ENCODE data around the gene STK35. TPM values are rescaled to one million over a fixed set of nuclear protein-coding genes. Genes with fewer than 3 reads are reported as not detected.
"Not testable (repeated sequence)": the region's sequence is repeated elsewhere in the genome, so short reads cannot be mapped to it uniquely, and the experiment has no call there.

STK35 gene
- total RNA-seq, 1 donor from 2014 or later = 21.8 TPM

- Mint-ChIP-seq H3K27ac (no peak overlapping the region), H3K27me3 (ENCODE audit: insufficient read depth, low read depth) (peaks cover 9% of the 10 kb centered on the region), H3K4me3 (no peak overlapping the region), H3K36me3 (no peaks in the 10 kb centered on the region), H3K9me3 (no peaks in the 10 kb centered on the region), H3K4me1 (no peaks in the 10 kb centered on the region)
- Histone ChIP-seq H3K27ac (no peak overlapping the region), H3F3A (ENCODE audit: low read depth) (no peaks in the 10 kb centered on the region), H3K4me1 (no peaks in the 10 kb centered on the region), H3K36me3 (no peaks in the 10 kb centered on the region), H3K4me2 (no peak overlapping the region), H3K4me3 (no peak overlapping the region), H3K9me3 (ENCODE audit: low read depth) (no peaks in the 10 kb centered on the region), H3K27me3 (no peaks in the 10 kb centered on the region), H3K79me2 (ENCODE audit: low read depth) (no peaks in the 10 kb centered on the region), H2AFZ (replicated peaks) (no peak overlapping the region), H3K9ac (no peak overlapping the region), H4K20me1 (ENCODE audit: low read depth) (no peaks in the 10 kb centered on the region)
- TF ChIP-seq EZH2 (IDR thresholded peaks at IDR 0.05) (no peak), CTCF (IDR thresholded peaks at IDR 0.05) (no peak), EZH2phosphoT487 (IDR thresholded peaks at IDR 0.05) (no peak)
- DNase-seq (ENCODE audit: low spot score) = no peak
Observed at GRCh38 chr20:2179949-2180348, 78.3 kb downstream of the STK35 start.

GRCh38 chr20:2183381-2183780 lies 81.8 kb downstream of the STK35 start:
- Mint-ChIP-seq H3K9me3 (peaks cover 7% of the 10 kb centered on the region), H3K4me3 (no peak overlapping the region), H3K27me3 (ENCODE audit: insufficient read depth, low read depth) (peaks cover 5% of the 10 kb centered on the region), H3K27ac (no peak overlapping the region), H3K36me3 (no peaks in the 10 kb centered on the region), H3K4me1 (no peaks in the 10 kb centered on the region)
- Histone ChIP-seq H3K27ac (no peak overlapping the region), H3K9me3 (ENCODE audit: low read depth) (no peaks in the 10 kb centered on the region), H3K27me3 (no peaks in the 10 kb centered on the region), H3K4me3 (no peak overlapping the region), H3K9ac (no peak overlapping the region), H3K4me1 (no peaks in the 10 kb centered on the region), H3K36me3 (no peaks in the 10 kb centered on the region), H2AFZ (replicated peaks) (no peak overlapping the region), H3K79me2 (ENCODE audit: low read depth) (no peaks in the 10 kb centered on the region), H4K20me1 (ENCODE audit: low read depth) (no peaks in the 10 kb centered on the region), H3F3A (ENCODE audit: low read depth) (no peaks in the 10 kb centered on the region), H3K4me2 (no peak overlapping the region)
- DNase-seq (ENCODE audit: low spot score) = no peak
- TF ChIP-seq CTCF (IDR thresholded peaks at IDR 0.05) = no peak
- no peak for TF ChIP-seq EZH2 (IDR thresholded peaks at IDR 0.05)
- TF ChIP-seq EZH2phosphoT487 (IDR thresholded peaks at IDR 0.05) = no peak

GRCh38 chr20:2184933-2185332 lies 83.3 kb downstream of the STK35 start:
- H3K79me2 ChIP-seq (ENCODE audit: low read depth); H3K36me3 Mint-ChIP-seq; H3K4me1 ChIP-seq; H3F3A ChIP-seq (ENCODE audit: low read depth); DNase-seq (ENCODE audit: low spot score); H3K9ac ChIP-seq; H4K20me1 ChIP-seq (ENCODE audit: low read depth); H2AFZ ChIP-seq (replicated peaks); H3K4me1 Mint-ChIP-seq; H3K27me3 ChIP-seq; H3K4me2 ChIP-seq; H3K4me3 Mint-ChIP-seq; H3K9me3 ChIP-seq (ENCODE audit: low read depth); H3K27me3 Mint-ChIP-seq (ENCODE audit: insufficient read depth, low read depth); H3K36me3 ChIP-seq; H3K4me3 ChIP-seq; H3K27ac Mint-ChIP-seq; H3K9me3 Mint-ChIP-seq; H3K27ac ChIP-seq: not testable (repeated sequence)

- Histone ChIP-seq H3K4me2 (no peak overlapping the region), H4K20me1 (ENCODE audit: low read depth) (no peaks in the 10 kb centered on the region), H3K27ac (no peak overlapping the region), H3K27me3 (no peaks in the 10 kb centered on the region), H3K79me2 (ENCODE audit: low read depth) (no peaks in the 10 kb centered on the region), H3K4me1 (no peaks in the 10 kb centered on the region), H2AFZ (replicated peaks) (no peak overlapping the region), H3K36me3 (no peaks in the 10 kb centered on the region), H3K4me3 (no peak overlapping the region), H3F3A (ENCODE audit: low read depth) (no peaks in the 10 kb centered on the region), H3K9me3 (ENCODE audit: low read depth) (no peaks in the 10 kb centered on the region), H3K9ac (no peak overlapping the region)
- DNase-seq (ENCODE audit: low spot score) = no peak
- Mint-ChIP-seq H3K36me3 (no peaks in the 10 kb centered on the region), H3K4me1 (peaks cover 14% of the 10 kb centered on the region), H3K27me3 (ENCODE audit: insufficient read depth, low read depth) (peaks cover 4% of the 10 kb centered on the region), H3K9me3 (no peaks in the 10 kb centered on the region), H3K27ac (no peak overlapping the region), H3K4me3 (no peak overlapping the region)
- no peak for TF ChIP-seq EZH2phosphoT487 (IDR thresholded peaks at IDR 0.05)
- TF ChIP-seq CTCF (IDR thresholded peaks at IDR 0.05) = peak; percentile 5
- TF ChIP-seq EZH2 (IDR thresholded peaks at IDR 0.05) = no peak
Observed at GRCh38 chr20:2195614-2196013, 94.0 kb downstream of the STK35 start.
